ENCODE results near the gene NSUN6. TPM values are rescaled to one million over a fixed set of nuclear protein-coding genes. Genes with fewer than 3 reads are reported as not detected.

NSUN6 gene
- total and polyA plus RNA-seq, 2 donors = 6.0 to 42.0 TPM

GRCh38 chr10:18675086-18675801 lies 23.9 kb upstream of the NSUN6 start:
- DNase-seq (ENCODE audit: extremely low spot score) = no peak
- H3K36me3 ChIP-seq (ENCODE audit: insufficient read depth) = no peaks in the 10 kb centered on the region
- H3K4me3 ChIP-seq (ENCODE audit: low read depth, low read length) = no peak overlapping the region
- WGBS = 91% methylated on average over 4 of the region's 4 CpGs
- H3K27ac ChIP-seq (ENCODE audit: low read depth) = no peak overlapping the region
- H3K4me1 ChIP-seq (ENCODE audit: insufficient read depth) = no peaks in the 10 kb centered on the region

- DNase-seq (ENCODE audit: extremely low spot score) = no peak
- peaks cover 2% of the 10 kb centered on the region for H3K36me3 ChIP-seq (ENCODE audit: insufficient read depth)
- peaks cover 1% of the 10 kb centered on the region for H3K4me1 ChIP-seq (ENCODE audit: insufficient read depth)
- 81% methylated on average over 2 of the region's 2 CpGs for WGBS
- H3K27ac ChIP-seq (ENCODE audit: low read depth) = no peak overlapping the region
- no peak overlapping the region for H3K4me3 ChIP-seq (ENCODE audit: low read depth, low read length)
Measured at GRCh38 chr10:18668026-18668425, 16.6 kb upstream of the NSUN6 start.

GRCh38 chr10:18666810-18667209 lies 15.4 kb upstream of the NSUN6 start:
- Histone ChIP-seq H3K27ac (ENCODE audit: low read depth) (no peak overlapping the region), H3K36me3 (ENCODE audit: insufficient read depth) (peaks cover 2% of the 10 kb centered on the region), H3K4me1 (ENCODE audit: insufficient read depth) (peaks cover 1% of the 10 kb centered on the region), H3K4me3 (ENCODE audit: low read depth, low read length) (no peak overlapping the region)
- DNase-seq (ENCODE audit: extremely low spot score) = no peak
- 83% methylated on average over 2 of the region's 2 CpGs for WGBS

- H3K36me3 ChIP-seq (ENCODE audit: insufficient read depth) = peaks cover 2% of the 10 kb centered on the region
- H3K4me3 ChIP-seq (ENCODE audit: low read depth, low read length) = no peak overlapping the region
- WGBS = 54% methylated on average over 3 of the region's 3 CpGs
- H3K27ac ChIP-seq (ENCODE audit: low read depth) = no peak overlapping the region
- DNase-seq (ENCODE audit: extremely low spot score) = no peak
- H3K4me1 ChIP-seq (ENCODE audit: insufficient read depth) = peaks cover 3% of the 10 kb centered on the region
Measured at GRCh38 chr10:18665815-18666558, 14.6 kb upstream of the NSUN6 start.

- H3K4me3 ChIP-seq (ENCODE audit: low read depth, low read length) = no peak overlapping the region
- no peak overlapping the region for H3K27ac ChIP-seq (ENCODE audit: low read depth)
- peaks cover 3% of the 10 kb centered on the region for H3K4me1 ChIP-seq (ENCODE audit: insufficient read depth)
- 96% methylated on average over 2 of the region's 2 CpGs for WGBS
- DNase-seq (ENCODE audit: extremely low spot score) = no peak
- H3K36me3 ChIP-seq (ENCODE audit: insufficient read depth) = peaks cover 2% of the 10 kb centered on the region
Measured at GRCh38 chr10:18664841-18665478, 13.6 kb upstream of the NSUN6 start.

- H3K36me3 ChIP-seq (ENCODE audit: insufficient read depth) = no peaks in the 10 kb centered on the region
- H3K4me3 ChIP-seq (ENCODE audit: low read depth, low read length) = no peak overlapping the region
- H3K4me1 ChIP-seq (ENCODE audit: insufficient read depth) = peaks cover 3% of the 10 kb centered on the region
- no peak overlapping the region for H3K27ac ChIP-seq (ENCODE audit: low read depth)
- DNase-seq (ENCODE audit: extremely low spot score) = no peak
- 88% methylated on average over 19 of the region's 19 CpGs for WGBS
Measured at GRCh38 chr10:18660816-18661431, 9.5 kb upstream of the NSUN6 start.

- Histone ChIP-seq H3K27ac (ENCODE audit: low read depth) (peak overlapping the region; percentile 90), H3K4me1 (ENCODE audit: insufficient read depth) (peaks cover 3% of the 10 kb centered on the region), H3K4me3 (ENCODE audit: low read depth, low read length) (peak overlapping the region; percentile 72), H3K36me3 (ENCODE audit: insufficient read depth) (no peaks in the 10 kb centered on the region)
- under 1% methylated on average over 23 of the region's 23 CpGs for WGBS
- DNase-seq (ENCODE audit: extremely low spot score) = no peak
Measured at GRCh38 chr10:18659819-18660535, 8.6 kb upstream of the NSUN6 start.

GRCh38 chr10:18659125-18659818 lies 7.9 kb upstream of the NSUN6 start, which contains the start of gene ARL5B:
ARL5B (plus strand) TSS chr10:18659431; CDS start chr10:18659638, 207 bp downstream.
- under 1% methylated on average over 72 of the region's 72 CpGs for WGBS
- Histone ChIP-seq H3K4me3 (ENCODE audit: low read depth, low read length) (peak within 1 kb of the TSS; percentile 72), H3K27ac (ENCODE audit: low read depth) (peak within 1 kb of the TSS; percentile 90), H3K4me1 (ENCODE audit: insufficient read depth) (peaks cover 1% of the 10 kb centered on the region), H3K36me3 (ENCODE audit: insufficient read depth) (no peaks in the 10 kb centered on the region)
- peak; percentile 94 for DNase-seq (ENCODE audit: extremely low spot score)

GRCh38 chr10:18658271-18659124 lies 7.1 kb upstream of the NSUN6 start:
- no peaks in the 10 kb centered on the region for H3K36me3 ChIP-seq (ENCODE audit: insufficient read depth)
- 20% methylated on average over 23 of the region's 23 CpGs for WGBS
- peaks cover 1% of the 10 kb centered on the region for H3K4me1 ChIP-seq (ENCODE audit: insufficient read depth)
- peak overlapping the region; percentile 72 for H3K4me3 ChIP-seq (ENCODE audit: low read depth, low read length)
- H3K27ac ChIP-seq (ENCODE audit: low read depth) = peak overlapping the region; percentile 79
- DNase-seq (ENCODE audit: extremely low spot score) = no peak

- peaks cover 1% of the 10 kb centered on the region for H3K4me1 ChIP-seq (ENCODE audit: insufficient read depth)
- DNase-seq (ENCODE audit: extremely low spot score) = no peak
- H3K4me3 ChIP-seq (ENCODE audit: low read depth, low read length) = no peak overlapping the region
- no peak overlapping the region for H3K27ac ChIP-seq (ENCODE audit: low read depth)
- 87% methylated on average over 3 of the region's 3 CpGs for WGBS
- H3K36me3 ChIP-seq (ENCODE audit: insufficient read depth) = no peaks in the 10 kb centered on the region
Measured at GRCh38 chr10:18656724-18657123, 5.3 kb upstream of the NSUN6 start.

- no peaks in the 10 kb centered on the region for H3K4me1 ChIP-seq (ENCODE audit: insufficient read depth)
- H3K36me3 ChIP-seq (ENCODE audit: insufficient read depth) = no peaks in the 10 kb centered on the region
- no peak overlapping the region for H3K27ac ChIP-seq (ENCODE audit: low read depth)
- WGBS = 90% methylated on average over 3 of the region's 3 CpGs
- DNase-seq (ENCODE audit: extremely low spot score) = no peak
- H3K4me3 ChIP-seq (ENCODE audit: low read depth, low read length) = no peak overlapping the region
Measured at GRCh38 chr10:18653112-18653511, 1.7 kb upstream of the NSUN6 start.
